GM10266 (cell line): ENCODE data around the gene SENP6.
"Not testable (repeated sequence)": the region's sequence is repeated elsewhere in the genome, so short reads cannot be mapped to it uniquely, and the experiment has no call there.

ENCODE experiments used
- DNase-seq: peaks from one replicate; pipeline ENCODE4 v3.0.0; 2012; ENCODE audit errors: extremely low spot score
- CTCF ChIP-seq: IDR thresholded peaks from 2 replicates; pipeline ENCODE4 v1.5.1; 2012; ENCODE audit warnings: mild to moderate bottlenecking, low read depth; ENCODE audit not compliant: control insufficient read depth, insufficient read depth; ENCODE audit errors: missing control alignments

The SENP6 gene

GRCh38 chr6:75673884-75674283 lies 72.2 kb downstream of the SENP6 start:
- TF ChIP-seq CTCF = no peak
- DNase-seq = no peak

GRCh38 chr6:75676377-75676776 lies 74.7 kb downstream of the SENP6 start:
- no peak for DNase-seq

GRCh38 chr6:75682548-75682947 lies 80.9 kb downstream of the SENP6 start:
- DNase-seq = not testable (repeated sequence)

More at GRCh38 chr6:75676377-75676776, 74.7 kb downstream of the SENP6 start:
- TF ChIP-seq CTCF = no peak

GRCh38 chr6:75683005-75683404 lies 81.3 kb downstream of the SENP6 start:
- not testable (repeated sequence) for DNase-seq

GRCh38 chr6:75687535-75687934 lies 85.9 kb downstream of the SENP6 start:
- DNase-seq = not testable (repeated sequence)

GRCh38 chr6:75687937-75688336 lies 86.3 kb downstream of the SENP6 start:
- not testable (repeated sequence) for DNase-seq

- no peak for DNase-seq
- no peak for TF ChIP-seq CTCF
Measured at GRCh38 chr6:75689576-75689975, 87.9 kb downstream of the SENP6 start.

- TF ChIP-seq CTCF = no peak
- DNase-seq = no peak
Measured at GRCh38 chr6:75691012-75691411, 89.3 kb downstream of the SENP6 start.

- DNase-seq = no peak
- TF ChIP-seq CTCF = no peak
Measured at GRCh38 chr6:75693534-75693933, 91.9 kb downstream of the SENP6 start.

- DNase-seq = no peak
- TF ChIP-seq CTCF = no peak
Measured at GRCh38 chr6:75694406-75694805, 92.7 kb downstream of the SENP6 start.

- DNase-seq = not testable (repeated sequence)
Measured at GRCh38 chr6:75708334-75708733, 106.7 kb downstream of the SENP6 start.
